B cell (primary cell): ENCODE results near the gene BTAF1. TPM values are rescaled to one million over a fixed set of nuclear protein-coding genes. Genes with fewer than 3 reads are reported as not detected.

Experiments
- ATAC-seq: fragments of 200-7000 bp; cut with Tn5 transposase; one replicate; pipeline ENCODE4 v1.10.0; 2021; ENCODE audit warnings: low read depth, mild to moderate bottlenecking, moderate number of reproducible peaks, moderate library complexity
- CTCF ChIA-PET: fragments of 350-600 bp; sonication (Branson Sonifier 250); formaldehyde crosslinking; loops from one replicate; lab custom pipeline; 2021; ENCODE audit warnings: antibody characterized with exemption, inconsistent platforms; lab: Charles Lee
- POLR2A ChIA-PET: fragments of 350-600 bp; sonication (Branson Sonifier 250); formaldehyde crosslinking; loops from one replicate; lab custom pipeline; 2021; ENCODE audit warnings: antibody characterized with exemption; lab: Charles Lee
- DNase-seq: peaks from one replicate; pipeline ENCODE4 v3.0.0; 2013
- H2AFZ ChIP-seq: 2 replicates; pipeline ENCODE4 v1.6.1; 2012; ENCODE audit warnings: mild to moderate bottlenecking, low read depth, low read length; ENCODE audit not compliant: insufficient read depth, poor library complexity, severe bottlenecking
- H3K27ac ChIP-seq, 2 donors: 1 replicate in 1 of 2; 2 replicates in 1 of 2; pipeline ENCODE4 v1.5.1; 2012 to 2013; ENCODE audit warnings: low read length in 2 of 2, mild to moderate bottlenecking in 2 of 2, moderate library complexity in 1 of 2
- H3K27me3 ChIP-seq, 4 experiments: fragments of 200-600 bp in 1 of 4; sonication (generic) in 1 of 4; replicated peaks in 1 of 4; 1 replicate in 2 of 4; 2 replicates in 2 of 4; pipeline versions ENCODE4 v1.6.1 to v1.7.0; 2013 to 2016; ENCODE audit warnings: low read length in 3 of 4, mild to moderate bottlenecking in 2 of 4, mixed read lengths in 1 of 4, moderate library complexity in 1 of 4; ENCODE audit not compliant: insufficient read depth in 4 of 4, control insufficient read depth in 3 of 4; ENCODE audit errors: control extremely low read depth in 1 of 4
- H3K36me3 ChIP-seq, 2 experiments: replicated peaks in 1 of 2; 1 replicate in 1 of 2; 2 replicates in 1 of 2; pipeline versions ENCODE4 v1.6.1 to v1.7.1; 2013; ENCODE audit warnings: low read length in 1 of 2; ENCODE audit not compliant: insufficient read depth in 2 of 2, control insufficient read depth in 1 of 2; ENCODE audit errors: control extremely low read depth in 1 of 2, extremely low read depth in 1 of 2
- H3K4me1 ChIP-seq, 2 donors: fragments of 200-600 bp in 1 of 2; sonication (generic) in 1 of 2; 1 replicate in 1 of 2; 2 replicates in 1 of 2; pipeline versions ENCODE4 v1.5.1 to v1.6.1; 2013 to 2017; ENCODE audit warnings: low read length in 2 of 2; ENCODE audit not compliant: control insufficient read depth in 2 of 2, insufficient read depth in 2 of 2
- H3K4me2 ChIP-seq: replicated peaks from 2 replicates; pipeline ENCODE3; 2012; ENCODE audit warnings: mild to moderate bottlenecking, low read depth, low read length; ENCODE audit not compliant: poor library complexity, severe bottlenecking
- H3K4me3 ChIP-seq, 5 experiments: fragments of 200-600 bp in 1 of 5; sonication (generic) in 1 of 5; 1 replicate in 3 of 5; 2 replicates in 2 of 5; pipeline versions ENCODE4 v1.5.1 to v1.7.0; 2011 to 2016; ENCODE audit warnings: low read length in 4 of 5, mild to moderate bottlenecking in 4 of 5, low read depth in 2 of 5, control low read depth in 1 of 5, moderate library complexity in 1 of 5; ENCODE audit not compliant: insufficient read depth in 1 of 5; ENCODE audit errors: control extremely low read depth in 1 of 5, extremely low read depth in 1 of 5
- H3K79me2 ChIP-seq: fragments of 200-600 bp; sonication (generic); one replicate; pipeline ENCODE4 v1.6.0; 2016; ENCODE audit warnings: low read length; ENCODE audit not compliant: control insufficient read depth, insufficient read depth
- H3K9ac ChIP-seq: fragments of 200-600 bp; sonication (generic); 2 replicates; pipeline ENCODE4 v1.6.1; 2017; ENCODE audit warnings: mild to moderate bottlenecking, low read length, moderate library complexity
- H3K9me3 ChIP-seq, 3 donors: one replicate each; pipeline versions ENCODE4 v1.6.1 to v1.7.1; 2013; ENCODE audit warnings: low read length in 2 of 3; ENCODE audit not compliant: control insufficient read depth in 2 of 3, insufficient read depth in 1 of 3; ENCODE audit errors: control extremely low read depth in 1 of 3
- H4K20me1 ChIP-seq: 2 replicates; pipeline ENCODE4 v1.6.0; 2012; ENCODE audit warnings: mild to moderate bottlenecking, low read length; ENCODE audit not compliant: insufficient read depth, control insufficient read depth, poor library complexity, severe bottlenecking
- H3K27ac Mint-ChIP-seq: one replicate; pipeline ENCODE4 v1.8.0; 2021; ENCODE audit warnings: mixed read lengths
- H3K27me3 Mint-ChIP-seq: one replicate; pipeline ENCODE4 v1.8.0; 2021; ENCODE audit warnings: mixed read lengths
- H3K4me1 Mint-ChIP-seq: one replicate; pipeline ENCODE4 v1.8.0; 2021; ENCODE audit warnings: mixed read lengths
- H3K4me3 Mint-ChIP-seq: one replicate; pipeline ENCODE4 v1.8.0; 2021; ENCODE audit warnings: mixed read lengths
- H3K9me3 Mint-ChIP-seq: one replicate; pipeline ENCODE4 v1.8.0; 2022; ENCODE audit warnings: mixed read lengths; ENCODE audit not compliant: insufficient read depth
- CTCF ChIP-seq: fragments of 200-600 bp; IDR thresholded peaks from one replicate; pipeline ENCODE4 v1.8.0; 2022; ENCODE audit warnings: antibody characterized with exemption, mild to moderate bottlenecking
- EZH2 ChIP-seq: IDR thresholded peaks from 2 replicates; pipeline ENCODE4 v1.6.1; 2012; ENCODE audit warnings: borderline replicate concordance, low read depth, mild to moderate bottlenecking, moderate library complexity, low read length; ENCODE audit not compliant: insufficient read depth, poor library complexity, severe bottlenecking
- WGBS: methylation state at CpG from one replicate; pipeline ENCODE4 v1.1.5; 2013; ENCODE audit warnings: missing lambda C conversion rate; ENCODE audit not compliant: insufficient coverage; 5-methylcytosine and 5-hydroxymethylcytosine counted together
- intact Hi-C: fragments of 100-400 bp; cut with micrococcal nuclease; formaldehyde crosslinking; loops from one replicate; pipeline ENCODE4 v1.10.0; 2022
- polyA plus RNA-seq: library from polyadenylated mRNA; depleted of rRNA; stranded (reverse); fragments of >200 nt; gene quantifications from 2 replicates; pipeline ENCODE4 v1.2.3, GENCODE V29; 2012
- total RNA-seq, 2 donors: library from RNA; stranded (reverse); fragments of 120-200 nt in 1 of 2; gene quantifications; 1 replicate in 1 of 2; 2 replicates in 1 of 2; pipeline versions ENCODE4 v1.2.3 to v1.2.4, GENCODE V29; 2013 to 2022

Gene BTAF1
- total and polyA plus RNA-seq, 2 donors (not counting 1 experiment from before 2014, with no cell fraction given): 58.2 to 78.1 TPM

DNA sequence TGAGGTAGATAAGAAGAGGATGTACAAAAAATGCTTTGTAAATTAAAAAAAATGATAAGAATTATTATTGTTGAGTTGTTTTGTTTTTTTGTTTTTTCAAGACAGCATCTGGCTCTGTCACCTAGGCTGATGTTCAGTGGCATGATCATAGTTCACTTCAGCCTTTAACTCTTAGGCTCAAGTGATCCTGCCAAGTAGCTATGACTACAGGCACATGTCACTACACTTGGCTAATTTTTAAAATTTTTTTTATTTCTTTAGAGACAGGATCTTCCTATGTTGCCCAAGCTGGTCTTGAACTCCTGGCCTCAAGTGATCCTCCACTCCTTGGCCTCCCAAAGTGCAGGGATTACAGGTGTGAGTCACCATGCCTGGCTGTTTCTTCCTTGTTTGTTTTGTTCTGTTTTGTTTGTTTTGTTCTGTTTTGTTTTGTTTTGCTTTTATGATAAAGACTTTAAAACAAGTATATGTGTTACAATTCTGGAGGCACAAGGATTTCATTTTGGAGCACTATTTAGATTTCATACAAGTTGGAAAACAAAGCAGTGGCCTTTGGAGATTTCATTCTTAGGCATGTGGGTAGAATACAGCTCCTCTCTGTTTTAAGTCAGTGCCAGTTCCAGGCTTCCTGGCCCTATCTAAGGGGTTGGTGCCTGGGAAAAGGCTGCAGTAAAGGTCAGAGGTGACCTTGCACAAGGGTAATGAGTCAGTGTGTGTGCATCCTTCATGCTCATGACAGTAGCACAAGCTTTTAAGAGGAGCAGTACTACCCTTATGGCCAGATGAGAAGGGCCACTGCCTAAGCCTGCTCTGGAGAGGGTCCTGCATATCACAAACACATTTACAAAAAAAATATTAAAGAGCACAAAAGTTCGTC, 32.2 kb upstream of the BTAF1 start:
- POLR2A ChIA-PET: interaction anchor here (0.6 kb wide), 1 partner anchor 683 kb away, joined by 3 read pairs; the partner anchor contains the start of gene IDE

More for the DNA sequence above, 32.2 kb upstream of the BTAF1 start:
- Mint-ChIP-seq H3K4me1 (peaks cover 14% of the 10 kb centered on the region), H3K9me3 (no peaks in the 10 kb centered on the region), H3K27me3 (peaks cover 29% of the 10 kb centered on the region), H3K4me3 (no peak overlapping the region), H3K27ac (no peak overlapping the region)
- intact Hi-C loops: no loop called here
- Histone ChIP-seq H3K4me2 (no peak overlapping the region), H3K36me3 (no peaks in the 10 kb centered on the region), H3K27ac (no peak overlapping the region), H3K4me3 (no peak overlapping the region), H3K9ac (no peak overlapping the region), H3K4me1 (peaks cover 3 to 7% of the 10 kb centered on the region in 2 donors), H3K27me3 (peaks cover 0 to 16% (median 2%) of the 10 kb centered on the region in 4 experiments), H3K79me2 (no peaks in the 10 kb centered on the region), H3K9me3 (peaks cover 0 to 4% (median 0%) of the 10 kb centered on the region in 3 donors), H4K20me1 (no peaks in the 10 kb centered on the region), H2AFZ (no peak overlapping the region)
- DNase-seq (no peak), ATAC-seq (no peak)
- CTCF ChIA-PET: no interaction called here
- no peak for TF ChIP-seq EZH2
- no peak for TF ChIP-seq CTCF
- WGBS: 88% methylated on average over 1 of the region's 1 CpG
